ENCODE data around the gene SFRP4.

DNA sequence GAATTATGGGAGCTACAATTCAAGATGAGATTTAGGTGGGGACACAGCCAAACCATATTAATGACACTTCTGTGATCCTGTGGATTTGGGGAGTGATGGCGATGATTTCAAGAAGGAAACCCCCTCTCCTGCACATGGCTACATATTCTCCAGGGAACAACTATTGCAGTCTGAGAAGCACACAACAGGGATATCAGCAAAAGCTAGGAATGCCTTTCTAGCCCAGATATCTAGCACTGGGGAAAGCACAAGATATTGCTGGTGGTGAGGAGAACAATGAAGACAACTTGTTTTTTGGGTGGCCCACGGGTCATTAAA lies 28.1 kb upstream of the SFRP4 start:
- TF ChIP-seq, protein P1, sequence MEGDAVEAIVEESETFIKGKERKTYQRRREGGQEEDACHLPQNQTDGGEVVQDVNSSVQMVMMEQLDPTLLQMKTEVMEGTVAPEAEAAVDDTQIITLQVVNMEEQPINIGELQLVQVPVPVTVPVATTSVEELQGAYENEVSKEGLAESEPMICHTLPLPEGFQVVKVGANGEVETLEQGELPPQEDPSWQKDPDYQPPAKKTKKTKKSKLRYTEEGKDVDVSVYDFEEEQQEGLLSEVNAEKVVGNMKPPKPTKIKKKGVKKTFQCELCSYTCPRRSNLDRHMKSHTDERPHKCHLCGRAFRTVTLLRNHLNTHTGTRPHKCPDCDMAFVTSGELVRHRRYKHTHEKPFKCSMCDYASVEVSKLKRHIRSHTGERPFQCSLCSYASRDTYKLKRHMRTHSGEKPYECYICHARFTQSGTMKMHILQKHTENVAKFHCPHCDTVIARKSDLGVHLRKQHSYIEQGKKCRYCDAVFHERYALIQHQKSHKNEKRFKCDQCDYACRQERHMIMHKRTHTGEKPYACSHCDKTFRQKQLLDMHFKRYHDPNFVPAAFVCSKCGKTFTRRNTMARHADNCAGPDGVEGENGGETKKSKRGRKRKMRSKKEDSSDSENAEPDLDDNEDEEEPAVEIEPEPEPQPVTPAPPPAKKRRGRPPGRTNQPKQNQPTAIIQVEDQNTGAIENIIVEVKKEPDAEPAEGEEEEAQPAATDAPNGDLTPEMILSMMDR (IDR thresholded peaks at IDR 0.05; ENCODE audit: low read length), result no peak
- TF ChIP-seq EZH2 (IDR thresholded peaks at IDR 0.05; ENCODE audit: borderline replicate concordance, low read length), result no peak
